Lower leg skin (tissue), 4 donors: ENCODE data around the gene CCNYL1. TPM values are rescaled to one million over a fixed set of nuclear protein-coding genes. Genes with fewer than 3 reads are reported as not detected.

Source experiments
- DNase-seq, 2 donors: peaks; one replicate each; pipeline ENCODE4 v3.0.0-alpha.2; 2019; ENCODE audit warnings: low spot score in 2 of 2
- H3K4me3 ChIP-seq: fragments of 200-600 bp; sonication (generic); 2 replicates; pipeline ENCODE4 v1.5.1; 2017; ENCODE audit warnings: mild to moderate bottlenecking, low read depth; ENCODE audit not compliant: poor library complexity, severe bottlenecking
- POLR2A ChIP-seq, 2 donors: fragments of 450-650 bp; IDR thresholded peaks; one replicate each; pipeline ENCODE4 v1.6.1; 2016 to 2017; ENCODE audit warnings: antibody characterized with exemption in 2 of 2, mild to moderate bottlenecking in 1 of 2, moderate library complexity in 1 of 2
- WGBS, 2 donors: methylation state at CpG; one replicate each; pipeline ENCODE4 v1.1.5; 2018; 5-methylcytosine and 5-hydroxymethylcytosine counted together
- intact Hi-C: fragments of 100-400 bp; cut with DNase I; formaldehyde crosslinking; loops from one replicate; pipeline ENCODE4 v1.15.0; 2023; ENCODE audit warnings: low total_unique reads
- total RNA-seq, 4 donors: library from RNA; depleted of rRNA; stranded (reverse); fragments of >200 nt; gene quantifications; one replicate each; pipeline ENCODE4 v1.1.0, GENCODE V29; 2016
- TF ChIP-seq, protein P1 (sequence below), 3 donors: fragments of 450-650 bp; IDR thresholded peaks; one replicate each; pipeline ENCODE4 v1.5.1; 2016; ENCODE audit warnings: antibody characterized with exemption in 3 of 3, mild to moderate bottlenecking in 3 of 3, moderate library complexity in 2 of 3

CCNYL1 gene
- total RNA-seq, 4 donors from 2014 or later = 2.2 to 10.1 (median 3.6) TPM

DNA sequence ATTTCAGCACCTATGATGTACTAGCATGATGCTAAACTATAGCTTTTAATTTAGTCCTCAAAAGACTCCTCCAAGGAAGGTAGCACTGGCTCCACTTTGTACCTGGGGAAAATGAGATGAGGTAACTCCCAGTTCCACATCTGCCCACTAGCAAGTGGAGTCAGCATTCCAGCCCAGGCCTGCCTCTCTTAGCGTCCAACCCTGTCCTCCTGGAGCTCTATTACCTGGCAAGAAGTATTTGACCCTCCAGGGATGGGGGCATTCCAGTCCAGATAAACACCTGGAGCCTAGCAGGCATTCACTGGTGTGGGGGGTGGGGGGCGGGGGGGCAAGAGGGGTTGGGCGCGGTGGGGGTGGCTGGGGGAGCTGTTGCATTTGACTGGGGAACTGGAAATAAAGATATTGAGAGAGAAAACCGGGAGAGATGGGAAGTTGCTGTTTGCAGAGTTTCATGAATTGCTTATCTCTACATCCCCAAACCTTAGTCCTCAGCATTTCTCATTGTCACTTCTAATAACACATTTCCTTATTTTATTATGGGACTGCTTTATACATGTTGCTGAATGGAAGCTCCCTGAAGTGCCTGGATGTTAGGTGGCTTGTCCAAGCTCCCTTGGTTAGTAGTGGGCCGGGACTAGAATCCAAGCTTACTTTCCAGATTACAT lies 80.3 kb downstream of the CCNYL1 start:
- H3K4me3 ChIP-seq = no peak overlapping the region
- TF ChIP-seq, protein P1, sequence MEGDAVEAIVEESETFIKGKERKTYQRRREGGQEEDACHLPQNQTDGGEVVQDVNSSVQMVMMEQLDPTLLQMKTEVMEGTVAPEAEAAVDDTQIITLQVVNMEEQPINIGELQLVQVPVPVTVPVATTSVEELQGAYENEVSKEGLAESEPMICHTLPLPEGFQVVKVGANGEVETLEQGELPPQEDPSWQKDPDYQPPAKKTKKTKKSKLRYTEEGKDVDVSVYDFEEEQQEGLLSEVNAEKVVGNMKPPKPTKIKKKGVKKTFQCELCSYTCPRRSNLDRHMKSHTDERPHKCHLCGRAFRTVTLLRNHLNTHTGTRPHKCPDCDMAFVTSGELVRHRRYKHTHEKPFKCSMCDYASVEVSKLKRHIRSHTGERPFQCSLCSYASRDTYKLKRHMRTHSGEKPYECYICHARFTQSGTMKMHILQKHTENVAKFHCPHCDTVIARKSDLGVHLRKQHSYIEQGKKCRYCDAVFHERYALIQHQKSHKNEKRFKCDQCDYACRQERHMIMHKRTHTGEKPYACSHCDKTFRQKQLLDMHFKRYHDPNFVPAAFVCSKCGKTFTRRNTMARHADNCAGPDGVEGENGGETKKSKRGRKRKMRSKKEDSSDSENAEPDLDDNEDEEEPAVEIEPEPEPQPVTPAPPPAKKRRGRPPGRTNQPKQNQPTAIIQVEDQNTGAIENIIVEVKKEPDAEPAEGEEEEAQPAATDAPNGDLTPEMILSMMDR (IDR thresholded peaks at IDR 0.05) = no peak
- no peak for TF ChIP-seq POLR2A (IDR thresholded peaks at IDR 0.05)
- DNase-seq = no peak
- WGBS, 2 donors = 28 to 36% methylated on average over 6 of the region's 6 CpGs
- intact Hi-C loops = no loop called here

DNA sequence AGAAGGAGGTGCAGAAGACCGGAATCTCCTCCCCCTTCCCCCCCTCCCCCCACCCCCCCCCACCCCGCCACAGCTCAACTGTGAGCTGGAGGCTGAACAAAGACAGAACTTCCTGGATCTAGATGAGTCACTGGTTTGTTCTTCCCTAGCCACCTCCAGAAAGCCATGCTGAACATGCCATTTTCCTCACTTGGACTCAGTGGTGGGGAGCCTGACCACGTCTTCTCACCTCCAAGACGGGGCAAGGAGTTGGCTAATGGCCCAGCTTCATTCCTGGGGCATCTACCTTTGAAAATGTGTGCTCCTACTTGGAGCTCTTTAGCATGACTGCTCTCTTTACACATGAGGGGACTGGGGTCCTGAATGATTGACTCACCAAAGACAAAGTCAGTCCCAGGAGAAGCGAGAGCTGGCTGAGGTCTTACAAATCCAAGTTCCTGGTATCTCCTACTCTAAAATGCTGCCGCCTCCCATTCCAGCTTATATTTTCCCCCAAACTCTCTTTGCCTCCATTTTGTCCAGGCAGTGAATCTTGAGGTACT lies 80.9 kb downstream of the CCNYL1 start:
- DNase-seq = no peak
- no peak overlapping the region for H3K4me3 ChIP-seq
- no peak for TF ChIP-seq POLR2A (IDR thresholded peaks at IDR 0.05)
- TF ChIP-seq, protein P1 (IDR thresholded peaks at IDR 0.05) = no peak
- WGBS, 2 donors = 44 to 51% methylated on average over 6 of the region's 6 CpGs
- intact Hi-C loops = no loop called here

DNA sequence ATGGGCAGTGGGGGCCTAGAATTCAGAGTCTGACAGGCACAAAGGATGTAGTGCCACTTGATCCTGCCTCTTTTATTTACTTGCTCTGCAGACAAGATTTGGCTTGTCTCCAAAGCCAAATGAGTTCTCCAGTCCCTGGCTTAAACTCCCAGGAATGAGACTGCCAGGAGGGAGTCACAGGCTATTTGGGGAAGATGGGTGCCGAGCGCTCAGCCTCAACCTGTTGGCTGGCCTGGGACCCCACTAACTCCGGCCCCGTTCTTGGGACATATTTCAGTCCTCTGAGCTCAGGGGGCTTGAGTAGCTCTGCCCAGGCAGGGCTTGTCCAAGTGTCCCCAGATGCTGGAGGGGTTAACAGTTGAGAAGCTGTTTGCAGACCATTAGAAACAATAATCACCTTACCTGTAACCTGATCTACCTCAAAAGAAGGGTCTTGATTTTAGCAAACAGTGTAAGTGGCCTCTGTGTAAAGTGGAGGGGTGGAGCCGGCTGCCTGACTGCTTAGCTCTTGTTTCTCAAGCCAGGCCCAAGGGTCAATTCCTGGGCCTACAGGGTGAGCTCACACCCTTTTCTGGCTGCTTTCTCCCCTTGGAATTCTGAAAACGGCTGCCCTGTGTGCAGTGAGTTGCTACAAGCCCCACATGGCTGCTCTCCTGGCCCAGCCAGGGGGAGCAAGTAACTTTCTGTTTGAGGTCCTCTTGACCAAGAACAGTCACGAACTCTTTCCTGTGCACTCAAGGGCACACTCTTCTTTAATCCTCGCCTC lies 85.3 kb downstream of the CCNYL1 start:
- 66% methylated on average over 8 of the region's 8 CpGs for WGBS, 2 donors
- DNase-seq = no peak
- TF ChIP-seq POLR2A (IDR thresholded peaks at IDR 0.05) = no peak
- TF ChIP-seq, protein P1 (IDR thresholded peaks at IDR 0.05) = no peak
- no peak overlapping the region for H3K4me3 ChIP-seq
- intact Hi-C loops = no loop called here

DNA sequence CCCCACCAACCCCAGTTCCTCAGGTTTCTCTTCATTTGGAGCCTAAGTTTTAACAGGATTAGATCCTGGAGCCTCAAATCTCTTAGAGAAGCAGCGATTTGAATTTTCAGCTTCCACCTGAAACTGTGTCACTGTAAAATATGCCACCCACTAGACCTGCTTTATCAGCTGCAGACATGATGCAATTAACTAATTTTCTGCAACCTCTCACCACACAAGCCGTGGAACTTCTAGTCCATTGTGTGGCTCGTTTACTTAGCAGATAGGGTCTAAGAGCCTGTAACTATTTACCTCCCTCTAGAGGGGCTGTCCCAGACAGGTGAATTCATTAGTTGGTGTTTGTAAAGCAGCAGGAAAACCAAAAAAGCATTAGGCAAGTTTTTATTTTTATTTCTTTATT lies 89.8 kb downstream of the CCNYL1 start:
- DNase-seq = no peak
- no peak overlapping the region for H3K4me3 ChIP-seq
- TF ChIP-seq, protein P1 (IDR thresholded peaks at IDR 0.05) = no peak
- TF ChIP-seq POLR2A (IDR thresholded peaks at IDR 0.05) = no peak
- intact Hi-C loops = no loop called here
- WGBS, 2 donors = 21 to 35% methylated on average over 3 of the region's 3 CpGs

DNA sequence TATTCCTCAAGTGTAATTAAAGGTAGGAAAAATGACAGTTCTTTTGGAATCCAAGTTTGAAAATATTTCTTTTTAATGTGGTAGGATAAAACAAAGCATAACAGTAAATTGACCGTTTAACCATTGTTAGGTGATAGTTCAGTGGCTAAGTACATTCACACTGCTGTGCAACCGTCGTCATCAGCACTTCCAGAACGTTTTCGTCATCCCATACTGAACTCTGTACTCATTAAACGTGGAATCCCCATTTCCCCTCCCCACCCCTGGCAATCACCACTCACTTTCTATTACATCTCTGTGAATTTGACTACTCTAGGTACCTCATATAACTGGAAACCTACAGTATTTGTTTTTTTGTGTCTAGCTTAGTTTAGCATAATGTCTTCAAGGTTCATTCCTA lies 91.2 kb downstream of the CCNYL1 start:
- intact Hi-C loops = no loop called here
- no peak for TF ChIP-seq POLR2A (IDR thresholded peaks at IDR 0.05)
- TF ChIP-seq, protein P1 (IDR thresholded peaks at IDR 0.05) = no peak
- H3K4me3 ChIP-seq = no peak overlapping the region
- 81 to 82% methylated on average over 6 of the region's 6 CpGs for WGBS, 2 donors
- no peak for DNase-seq

Other genes starting within 250 kb of the CCNYL1 start
- 10 to 100 TPM; 31.9 to 73.0 (median 46.9) TPM for gene CREB1, start 181.7 kb upstream of the CCNYL1 start, total RNA-seq
- 10 to 100 TPM in 2 of 4 donors, 1 to 10 TPM in 2; 4.5 to 18.4 (median 10.2) TPM for gene METTL21A, start 86.2 kb upstream of the CCNYL1 start, total RNA-seq
- gene FZD5, start 58.3 kb downstream of the CCNYL1 start, total RNA-seq = 1 to 10 TPM; 2.6 to 4.5 (median 3.0) TPM